ENCODE data around the gene ERVFRD-1. TPM values are rescaled to one million over a fixed set of nuclear protein-coding genes. Genes with fewer than 3 reads are reported as not detected.

Gene ERVFRD-1
- total and polyA plus RNA-seq, 4 donors = 0.06 to 0.26 (median 0.13) TPM

DNA sequence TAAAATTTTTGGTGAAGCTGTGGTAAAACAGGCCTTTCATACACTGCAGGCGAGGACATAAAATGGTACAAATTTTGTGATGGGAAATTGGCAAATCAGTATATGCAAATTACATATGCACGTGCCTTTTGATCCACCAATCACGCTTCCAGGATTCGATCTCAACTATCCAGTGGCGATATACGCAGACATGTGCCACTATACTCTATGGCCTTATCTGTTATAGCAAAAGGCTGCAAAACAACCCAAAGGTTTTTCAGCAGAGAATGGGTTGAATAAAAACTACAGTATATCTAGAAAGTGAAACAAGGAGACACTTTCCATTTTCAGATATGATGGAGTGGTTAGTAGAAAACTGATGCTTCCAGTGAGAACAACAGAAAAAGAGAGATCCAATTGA is 41.9 kb upstream of the ERVFRD-1 start:
- 97 to 99% methylated on average over 6 of the region's 6 CpGs for WGBS, 2 donors
- Histone ChIP-seq H3K9me3 (ENCODE audit: control insufficient read depth in 4 of 4, insufficient read depth in 3 of 4, low read length in 3 of 4) (no peaks in the 10 kb centered on the region), H3K9ac (ENCODE audit: insufficient read depth in 1 of 2, low read length in 2 of 2) (no peak overlapping the region), H3K4me3 (no peak overlapping the region), H3K27me3 (ENCODE audit: control insufficient read depth in 3 of 3, insufficient read depth in 3 of 3, low read length in 2 of 3) (no peaks in the 10 kb centered on the region), H3K4me1 (ENCODE audit: control insufficient read depth in 5 of 5, insufficient read depth in 5 of 5, low read length in 5 of 5) (no peaks in the 10 kb centered on the region), H3K36me3 (ENCODE audit: control insufficient read depth in 4 of 4, insufficient read depth in 4 of 4, low read length in 4 of 4) (no peaks in the 10 kb centered on the region), H3K27ac (ENCODE audit: low read depth in 1 of 2, low read length in 1 of 2) (no peak overlapping the region)
- DNase-seq (no peak), ATAC-seq (ENCODE audit: insufficient read depth, low FRiP score) (no peak)
- TF ChIP-seq, protein P1, sequence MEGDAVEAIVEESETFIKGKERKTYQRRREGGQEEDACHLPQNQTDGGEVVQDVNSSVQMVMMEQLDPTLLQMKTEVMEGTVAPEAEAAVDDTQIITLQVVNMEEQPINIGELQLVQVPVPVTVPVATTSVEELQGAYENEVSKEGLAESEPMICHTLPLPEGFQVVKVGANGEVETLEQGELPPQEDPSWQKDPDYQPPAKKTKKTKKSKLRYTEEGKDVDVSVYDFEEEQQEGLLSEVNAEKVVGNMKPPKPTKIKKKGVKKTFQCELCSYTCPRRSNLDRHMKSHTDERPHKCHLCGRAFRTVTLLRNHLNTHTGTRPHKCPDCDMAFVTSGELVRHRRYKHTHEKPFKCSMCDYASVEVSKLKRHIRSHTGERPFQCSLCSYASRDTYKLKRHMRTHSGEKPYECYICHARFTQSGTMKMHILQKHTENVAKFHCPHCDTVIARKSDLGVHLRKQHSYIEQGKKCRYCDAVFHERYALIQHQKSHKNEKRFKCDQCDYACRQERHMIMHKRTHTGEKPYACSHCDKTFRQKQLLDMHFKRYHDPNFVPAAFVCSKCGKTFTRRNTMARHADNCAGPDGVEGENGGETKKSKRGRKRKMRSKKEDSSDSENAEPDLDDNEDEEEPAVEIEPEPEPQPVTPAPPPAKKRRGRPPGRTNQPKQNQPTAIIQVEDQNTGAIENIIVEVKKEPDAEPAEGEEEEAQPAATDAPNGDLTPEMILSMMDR (IDR thresholded peaks at IDR 0.05; ENCODE audit: control extremely low read depth, extremely low read depth) = no peak

DNA sequence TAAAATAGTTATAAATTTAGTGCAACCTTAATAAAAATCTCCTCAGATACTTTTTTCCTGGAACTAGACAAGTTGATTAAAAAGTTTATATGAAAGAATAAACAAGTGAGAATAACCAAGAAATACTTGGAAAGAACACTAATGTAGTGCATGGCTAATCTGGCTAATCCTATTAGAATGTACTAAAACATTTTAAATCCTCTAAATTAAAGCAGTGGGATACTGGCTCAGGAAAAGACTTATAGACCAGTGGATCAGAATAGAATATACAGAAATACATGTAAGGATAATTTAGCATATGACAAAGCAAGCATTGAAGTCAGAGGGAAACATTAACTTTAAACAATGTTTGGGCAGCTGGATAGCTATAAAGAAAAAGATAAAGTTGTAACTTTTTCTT is 41.1 kb upstream of the ERVFRD-1 start:
- H3K36me3 ChIP-seq (ENCODE audit: control insufficient read depth in 4 of 4, insufficient read depth in 4 of 4, low read length in 4 of 4) = no peaks in the 10 kb centered on the region
- no peak overlapping the region for H3K27ac ChIP-seq (ENCODE audit: low read depth in 1 of 2, low read length in 1 of 2)
- H3K9me3 ChIP-seq (ENCODE audit: control insufficient read depth in 4 of 4, insufficient read depth in 3 of 4, low read length in 3 of 4) = no peaks in the 10 kb centered on the region
- no peak for DNase-seq
- H3K4me3 ChIP-seq = no peak overlapping the region
- H3K27me3 ChIP-seq (ENCODE audit: control insufficient read depth in 3 of 3, insufficient read depth in 3 of 3, low read length in 2 of 3) = no peaks in the 10 kb centered on the region
- H3K9ac ChIP-seq (ENCODE audit: insufficient read depth in 1 of 2, low read length in 2 of 2) = no peak overlapping the region
- ATAC-seq (ENCODE audit: insufficient read depth, low FRiP score) = no peak
- TF ChIP-seq, protein P1 (IDR thresholded peaks at IDR 0.05; ENCODE audit: control extremely low read depth, extremely low read depth) = no peak
- no peaks in the 10 kb centered on the region for H3K4me1 ChIP-seq (ENCODE audit: control insufficient read depth in 5 of 5, insufficient read depth in 5 of 5, low read length in 5 of 5)

DNA sequence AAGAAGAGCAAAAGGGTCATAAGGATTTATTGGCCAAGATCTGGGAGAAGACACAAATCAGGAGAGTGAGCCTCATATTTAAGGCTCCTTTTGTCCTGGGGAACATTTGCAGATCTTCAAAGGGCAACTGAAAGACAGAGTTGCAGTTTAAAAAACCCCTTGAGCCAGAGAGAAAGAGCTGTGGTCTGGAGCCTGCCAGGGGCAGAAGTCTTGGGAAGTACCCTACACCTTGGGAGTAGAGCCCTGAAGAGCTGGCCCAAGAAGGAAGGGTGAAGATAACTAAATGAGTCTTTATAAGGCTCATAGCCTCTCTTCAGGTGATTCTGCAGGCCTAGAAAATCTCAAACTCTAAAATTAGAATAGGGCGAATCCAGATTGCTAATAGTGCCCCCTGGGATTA is 40.0 kb upstream of the ERVFRD-1 start:
- Histone ChIP-seq H3K36me3 (ENCODE audit: control insufficient read depth in 4 of 4, insufficient read depth in 4 of 4, low read length in 4 of 4) (no peaks in the 10 kb centered on the region), H3K4me3 (no peak overlapping the region), H3K9me3 (ENCODE audit: control insufficient read depth in 4 of 4, insufficient read depth in 3 of 4, low read length in 3 of 4) (no peaks in the 10 kb centered on the region), H3K9ac (ENCODE audit: insufficient read depth in 1 of 2, low read length in 2 of 2) (no peak overlapping the region), H3K27me3 (ENCODE audit: control insufficient read depth in 3 of 3, insufficient read depth in 3 of 3, low read length in 2 of 3) (no peaks in the 10 kb centered on the region), H3K27ac (ENCODE audit: low read depth in 1 of 2, low read length in 1 of 2) (no peak overlapping the region), H3K4me1 (ENCODE audit: control insufficient read depth in 5 of 5, insufficient read depth in 5 of 5, low read length in 5 of 5) (no peaks in the 10 kb centered on the region)
- no peak for DNase-seq
- 97 to 100% methylated on average over 1 of the region's 1 CpG for WGBS, 2 donors
- TF ChIP-seq, protein P1 (IDR thresholded peaks at IDR 0.05; ENCODE audit: control extremely low read depth, extremely low read depth) = no peak
- ATAC-seq (ENCODE audit: insufficient read depth, low FRiP score) = no peak

DNA sequence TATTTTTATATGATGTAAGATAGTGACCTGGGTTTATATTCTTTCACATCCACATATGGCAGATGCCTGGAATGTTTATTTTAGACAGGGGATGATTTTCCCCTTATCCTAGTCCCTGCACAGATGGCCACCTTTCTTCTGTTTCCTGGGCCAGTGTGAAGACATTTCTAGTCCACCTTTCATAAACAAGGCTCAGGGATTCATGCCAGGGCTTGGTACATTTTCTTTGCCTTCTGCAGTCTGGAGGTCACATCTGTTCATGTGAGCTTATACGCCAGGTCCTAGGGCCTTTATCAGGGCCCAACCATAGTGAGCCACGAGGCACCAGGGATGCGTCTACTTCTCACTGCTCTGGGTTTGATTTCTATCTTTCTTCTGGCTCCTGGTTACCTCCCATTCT is 38.0 kb upstream of the ERVFRD-1 start:
- TF ChIP-seq, protein P1 (IDR thresholded peaks at IDR 0.05; ENCODE audit: control extremely low read depth, extremely low read depth) = no peak
- Histone ChIP-seq H3K9me3 (ENCODE audit: control insufficient read depth in 4 of 4, insufficient read depth in 3 of 4, low read length in 3 of 4) (no peaks in the 10 kb centered on the region), H3K27ac (ENCODE audit: low read depth in 1 of 2, low read length in 1 of 2) (no peak overlapping the region), H3K27me3 (ENCODE audit: control insufficient read depth in 3 of 3, insufficient read depth in 3 of 3, low read length in 2 of 3) (no peaks in the 10 kb centered on the region), H3K9ac (ENCODE audit: insufficient read depth in 1 of 2, low read length in 2 of 2) (no peak overlapping the region), H3K4me1 (ENCODE audit: control insufficient read depth in 5 of 5, insufficient read depth in 5 of 5, low read length in 5 of 5) (no peaks in the 10 kb centered on the region), H3K4me3 (no peak overlapping the region), H3K36me3 (ENCODE audit: control insufficient read depth in 4 of 4, insufficient read depth in 4 of 4, low read length in 4 of 4) (no peaks in the 10 kb centered on the region)
- no peak for DNase-seq
- WGBS, 2 donors = 96 to 98% methylated on average over 3 of the region's 3 CpGs
- ATAC-seq (ENCODE audit: insufficient read depth, low FRiP score) = no peak
